Measurements from ENCODE around the gene CHI3L2.

- TF ChIP-seq CTCF (IDR thresholded peaks at IDR 0.05), result no peak
- no peak for TF ChIP-seq POLR2A (IDR thresholded peaks at IDR 0.05)
These were observed 1.7 kb upstream of the CHI3L2 start for GRCh38 chr1:111225717-111226400.
